CD14-positive monocyte (primary cell): ENCODE data around the gene ARID3B. TPM values are rescaled to one million over a fixed set of nuclear protein-coding genes. Genes with fewer than 3 reads are reported as not detected.
A peak's percentile ranks its signal among the peaks of the same experiment; 100 is the strongest.
"Not testable (repeated sequence)": the region's sequence is repeated elsewhere in the genome, so short reads cannot be mapped to it uniquely, and the experiment has no call there.

Experiments
- DNase-seq, 3 donors: peaks; one replicate each; pipeline ENCODE4 v3.0.0-alpha.2; 2011 to 2022
- H2AFZ ChIP-seq: 2 replicates; pipeline ENCODE4 v1.6.0; 2012; ENCODE audit warnings: mild to moderate bottlenecking, low read depth, low read length, inconsistent platforms; ENCODE audit not compliant: insufficient read depth, poor library complexity, severe bottlenecking
- H3K27ac ChIP-seq, 2 donors: 1 replicate in 1 of 2; 2 replicates in 1 of 2; pipeline ENCODE4 v1.5.1; 2012 to 2013; ENCODE audit warnings: low read length in 2 of 2, control low read depth in 1 of 2, inconsistent platforms in 1 of 2, low read depth in 1 of 2, mild to moderate bottlenecking in 1 of 2
- H3K27me3 ChIP-seq, 2 donors: one replicate each; pipeline versions ENCODE4 v1.6.0 to v1.6.1; 2011 to 2013; ENCODE audit warnings: low read length in 2 of 2; ENCODE audit not compliant: control insufficient read depth in 2 of 2, insufficient read depth in 2 of 2
- H3K36me3 ChIP-seq, 2 donors: replicated peaks in 1 of 2; 1 replicate in 1 of 2; 2 replicates in 1 of 2; pipeline versions ENCODE4 v1.5.1 to v1.6.1; 2012 to 2013; ENCODE audit warnings: low read length in 2 of 2, control low read depth in 1 of 2, inconsistent platforms in 1 of 2, mild to moderate bottlenecking in 1 of 2; ENCODE audit not compliant: insufficient read depth in 2 of 2, control insufficient read depth in 1 of 2
- H3K4me1 ChIP-seq, 2 donors: 1 replicate in 1 of 2; 2 replicates in 1 of 2; pipeline versions ENCODE4 v1.5.1 to v1.6.1; 2012 to 2013; ENCODE audit warnings: low read length in 2 of 2, control low read depth in 1 of 2, inconsistent platforms in 1 of 2, mild to moderate bottlenecking in 1 of 2, moderate library complexity in 1 of 2; ENCODE audit not compliant: insufficient read depth in 2 of 2, control insufficient read depth in 1 of 2
- H3K4me2 ChIP-seq: replicated peaks from 2 replicates; pipeline ENCODE3; 2012; ENCODE audit warnings: low read length, moderate library complexity, mild to moderate bottlenecking; ENCODE audit not compliant: poor library complexity, severe bottlenecking; ENCODE audit errors: extremely low read depth
- H3K4me3 ChIP-seq, 3 experiments: fragments of 200-600 bp in 1 of 3; sonication (generic) in 1 of 3; replicated peaks in 1 of 3; 1 replicate in 2 of 3; 2 replicates in 1 of 3; pipeline ENCODE4 v1.5.1; 2011 to 2013; ENCODE audit warnings: low read length in 3 of 3, mild to moderate bottlenecking in 3 of 3, control low read depth in 2 of 3, low read depth in 2 of 3, inconsistent platforms in 1 of 3, moderate library complexity in 1 of 3
- H3K79me2 ChIP-seq: 2 replicates; pipeline ENCODE4 v1.6.0; 2012; ENCODE audit warnings: mild to moderate bottlenecking, control low read depth, inconsistent platforms, low read length, moderate library complexity; ENCODE audit not compliant: insufficient read depth
- H3K9ac ChIP-seq: 2 replicates; pipeline ENCODE4 v1.6.0; 2017; ENCODE audit warnings: low read length, mild to moderate bottlenecking; ENCODE audit not compliant: insufficient read depth, poor library complexity, severe bottlenecking
- H3K9me3 ChIP-seq, 2 donors: replicated peaks in 1 of 2; 1 replicate in 1 of 2; 2 replicates in 1 of 2; pipeline versions ENCODE4 v1.5.1 to v1.6.1; 2012 to 2013; ENCODE audit warnings: low read length in 2 of 2, control low read depth in 1 of 2; ENCODE audit not compliant: control insufficient read depth in 1 of 2, insufficient read depth in 1 of 2
- H4K20me1 ChIP-seq: 2 replicates; pipeline ENCODE4 v1.6.0; 2012; ENCODE audit warnings: mild to moderate bottlenecking, low read length, control low read depth, moderate library complexity; ENCODE audit not compliant: insufficient read depth
- H3K27ac Mint-ChIP-seq, 7 donors: one replicate each; pipeline ENCODE4 v1.8.0; 2020; ENCODE audit warnings: mild to moderate bottlenecking in 7 of 7, mixed read lengths in 7 of 7, moderate library complexity in 6 of 7, inconsistent platforms in 2 of 7
- H3K27me3 Mint-ChIP-seq, 3 donors: one replicate each; pipeline ENCODE4 v1.8.0; 2021 to 2022; ENCODE audit warnings: low read depth in 3 of 3, mild to moderate bottlenecking in 3 of 3, mixed read lengths in 3 of 3, moderate library complexity in 3 of 3, inconsistent platforms in 1 of 3
- H3K36me3 Mint-ChIP-seq, 2 donors: one replicate each; pipeline ENCODE4 v1.8.0; 2020; ENCODE audit warnings: mixed read lengths in 2 of 2, inconsistent platforms in 1 of 2, mild to moderate bottlenecking in 1 of 2
- H3K4me1 Mint-ChIP-seq: one replicate; pipeline ENCODE4 v1.8.0; 2020; ENCODE audit warnings: mild to moderate bottlenecking, mixed read lengths
- H3K4me3 Mint-ChIP-seq, 2 donors: one replicate each; pipeline ENCODE4 v1.8.0; 2020; ENCODE audit warnings: mild to moderate bottlenecking in 2 of 2, mixed read lengths in 2 of 2, moderate library complexity in 1 of 2
- H3K9me3 Mint-ChIP-seq, 7 donors: one replicate each; pipeline ENCODE4 v1.8.0; 2020 to 2022; ENCODE audit warnings: mixed read lengths in 7 of 7, mild to moderate bottlenecking in 6 of 7, moderate library complexity in 6 of 7, inconsistent platforms in 2 of 7
- WGBS: methylation state at CpG from one replicate; pipeline ENCODE4 v1.1.5; 2013; ENCODE audit warnings: missing lambda C conversion rate; ENCODE audit not compliant: insufficient coverage; 5-methylcytosine and 5-hydroxymethylcytosine counted together
- intact Hi-C, 2 donors: fragments of 100-400 bp; cut with micrococcal nuclease; formaldehyde crosslinking; loops; one replicate each; pipeline versions ENCODE4 v1.15.0 to v1.15.1; 2023
- polyA plus RNA-seq, 3 donors: library from polyadenylated mRNA; depleted of rRNA in 1 of 3; unstranded in 2 of 3; stranded (reverse) in 1 of 3; fragments of 300-500 nt in 2 of 3; fragments of >200 nt in 1 of 3; fragmentation: Illumina TruSeq in 2 of 3; gene quantifications; 1 replicate in 2 of 3; 2 replicates in 1 of 3; pipeline ENCODE4 v1.2.3, GENCODE V29; 2012 to 2021
- TF ChIP-seq, protein P1 (sequence below): fragments of 200-600 bp; IDR thresholded peaks from one replicate; pipeline ENCODE4 v1.8.0; 2022; ENCODE audit warnings: antibody characterized with exemption, mild to moderate bottlenecking

Gene ARID3B
- polyA plus RNA-seq, 3 donors = 2.3 to 17.4 (median 4.4) TPM

DNA sequence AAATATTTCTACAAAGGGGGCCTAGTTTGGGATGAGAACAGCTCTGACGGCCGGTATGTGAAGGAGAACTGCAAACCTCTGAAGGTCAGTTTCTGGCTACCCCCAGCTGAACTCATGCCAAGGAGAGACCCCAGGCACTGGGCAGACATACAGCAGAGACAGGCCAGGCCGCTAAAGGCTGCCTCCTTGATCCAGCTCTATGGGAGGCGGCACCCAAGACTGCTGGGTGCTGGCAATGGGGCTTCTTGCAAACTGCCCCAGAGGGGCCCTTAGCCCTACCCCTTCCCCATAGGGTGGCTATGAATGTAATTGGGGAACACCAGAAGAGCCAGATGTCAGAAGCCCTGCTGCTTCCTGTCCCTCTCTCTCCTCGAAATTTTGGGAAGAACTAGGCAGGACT, 87.9 kb downstream of the ARID3B start:
- Histone ChIP-seq H3K4me1 (no peaks in the 10 kb centered on the region), H3K27me3 (no peaks in the 10 kb centered on the region), H3K9me3 (no peaks in the 10 kb centered on the region), H4K20me1 (peaks cover 97% of the 10 kb centered on the region), H3K4me2 (no peak overlapping the region), H3K79me2 (no peaks in the 10 kb centered on the region), H3K4me3 (no peak overlapping the region), H3K9ac (no peak overlapping the region), H3K36me3 (peaks cover 97 to 100% of the 10 kb centered on the region in 2 donors), H3K27ac (no peak overlapping the region), H2AFZ (no peak overlapping the region)
- Mint-ChIP-seq H3K27me3 (peaks cover 0 to 4% (median 0%) of the 10 kb centered on the region in 3 donors), H3K36me3 (peaks cover 83 to 95% of the 10 kb centered on the region in 2 donors), H3K4me1 (peaks cover 6% of the 10 kb centered on the region), H3K27ac (peak overlapping the region in 1 of 7 donors; percentile 74), H3K4me3 (no peak overlapping the region), H3K9me3 (no peaks in the 10 kb centered on the region)
- intact Hi-C loops = no loop called here
- 30% methylated on average over 4 of the region's 5 CpGs for WGBS
- DNase-seq = no peak
- TF ChIP-seq, protein P1, sequence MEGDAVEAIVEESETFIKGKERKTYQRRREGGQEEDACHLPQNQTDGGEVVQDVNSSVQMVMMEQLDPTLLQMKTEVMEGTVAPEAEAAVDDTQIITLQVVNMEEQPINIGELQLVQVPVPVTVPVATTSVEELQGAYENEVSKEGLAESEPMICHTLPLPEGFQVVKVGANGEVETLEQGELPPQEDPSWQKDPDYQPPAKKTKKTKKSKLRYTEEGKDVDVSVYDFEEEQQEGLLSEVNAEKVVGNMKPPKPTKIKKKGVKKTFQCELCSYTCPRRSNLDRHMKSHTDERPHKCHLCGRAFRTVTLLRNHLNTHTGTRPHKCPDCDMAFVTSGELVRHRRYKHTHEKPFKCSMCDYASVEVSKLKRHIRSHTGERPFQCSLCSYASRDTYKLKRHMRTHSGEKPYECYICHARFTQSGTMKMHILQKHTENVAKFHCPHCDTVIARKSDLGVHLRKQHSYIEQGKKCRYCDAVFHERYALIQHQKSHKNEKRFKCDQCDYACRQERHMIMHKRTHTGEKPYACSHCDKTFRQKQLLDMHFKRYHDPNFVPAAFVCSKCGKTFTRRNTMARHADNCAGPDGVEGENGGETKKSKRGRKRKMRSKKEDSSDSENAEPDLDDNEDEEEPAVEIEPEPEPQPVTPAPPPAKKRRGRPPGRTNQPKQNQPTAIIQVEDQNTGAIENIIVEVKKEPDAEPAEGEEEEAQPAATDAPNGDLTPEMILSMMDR = no peak

DNA sequence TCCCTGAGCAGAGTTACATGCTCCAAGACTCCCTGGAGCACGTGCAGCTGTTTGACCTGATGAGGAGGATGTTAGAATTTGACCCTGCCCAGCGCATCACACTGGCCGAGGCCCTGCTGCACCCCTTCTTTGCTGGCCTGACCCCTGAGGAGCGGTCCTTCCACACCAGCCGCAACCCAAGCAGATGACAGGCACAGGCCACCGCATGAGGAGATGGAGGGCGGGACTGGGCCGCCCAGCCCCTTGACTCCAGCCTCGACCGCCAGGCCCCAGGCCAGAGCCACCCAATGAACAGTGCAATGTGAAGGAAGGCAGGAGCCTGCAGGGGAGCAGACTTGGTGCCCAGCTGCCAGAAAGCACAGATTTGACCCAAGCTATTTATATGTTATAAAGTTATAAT, 88.7 kb downstream of the ARID3B start:
- Histone ChIP-seq H3K36me3 (peaks cover 97 to 100% of the 10 kb centered on the region in 2 donors), H4K20me1 (peaks cover 97% of the 10 kb centered on the region)
- not testable (repeated sequence) for H3K27ac ChIP-seq, H3K9me3 Mint-ChIP-seq, H3K4me3 ChIP-seq, H3K27ac Mint-ChIP-seq, H3K4me1 Mint-ChIP-seq, H3K9me3 ChIP-seq, H3K27me3 Mint-ChIP-seq, H3K79me2 ChIP-seq, H3K4me1 ChIP-seq, H3K9ac ChIP-seq, H3K4me3 Mint-ChIP-seq, H3K27me3 ChIP-seq, H2AFZ ChIP-seq, H3K4me2 ChIP-seq, DNase-seq
- 100% methylated on average over 3 of the region's 10 CpGs for WGBS
- H3K36me3 Mint-ChIP-seq = peaks cover 83 to 95% of the 10 kb centered on the region in 2 donors
- intact Hi-C loops = loop anchor here (5.0 to 10.0 kb wide), 2 partner anchors 175 to 257 kb away; no protein-coding TSS in a partner anchor
